Measurements from ENCODE around the gene SLC52A3. TPM values are rescaled to one million over a fixed set of nuclear protein-coding genes. Genes with fewer than 3 reads are reported as not detected.

SLC52A3 gene
- polyA plus RNA-seq: not detected in 2 replicates
- not detected in 2 replicates for polyA minus RNA-seq

- no peaks in the 10 kb centered on the region for H3K79me2 ChIP-seq (replicated peaks; ENCODE audit: insufficient read depth, low read length)
- H3K36me3 ChIP-seq (ENCODE audit: insufficient read depth, low read length): no peaks in the 10 kb centered on the region
- no peaks in the 10 kb centered on the region for H3K27me3 ChIP-seq (ENCODE audit: insufficient read depth, low read depth, low read length)
- no peaks in the 10 kb centered on the region for H3F3A ChIP-seq (ENCODE audit: insufficient read depth, low read length, poor library complexity, severe bottlenecking)
- H3K4me3 ChIP-seq (ENCODE audit: low read length): no peak within 1 kb of the TSS
- no peak within 1 kb of the TSS for H3K4me2 ChIP-seq (ENCODE audit: low read length)
- TF ChIP-seq MXI1 (conservative IDR thresholded peaks at IDR 0.05; ENCODE audit: poor library complexity, severe bottlenecking) (no peak), TAF1 (IDR thresholded peaks at IDR 0.05; ENCODE audit: low read depth) (no peak), SMC3 (conservative IDR thresholded peaks at IDR 0.05; ENCODE audit: poor library complexity) (no peak), RAD21 (conservative IDR thresholded peaks at IDR 0.05) (no peak), REST (IDR thresholded peaks at IDR 0.05; ENCODE audit: borderline replicate concordance) (no peak), EP300 (conservative IDR thresholded peaks at IDR 0.05; ENCODE audit: poor library complexity, severe bottlenecking) (no peak), EZH2 (IDR thresholded peaks at IDR 0.05; ENCODE audit: borderline replicate concordance, insufficient read depth, low read length, poor library complexity, severe bottlenecking) (no peak), POLR2AphosphoS5 (IDR thresholded peaks at IDR 0.05) (no peak), CTCF (IDR thresholded peaks at IDR 0.05; ENCODE audit: poor library complexity, severe bottlenecking) (no peak)
- H3K27ac ChIP-seq (ENCODE audit: low read length): no peak within 1 kb of the TSS
- H3K9me2 ChIP-seq (ENCODE audit: insufficient read depth, low read length): no peaks in the 10 kb centered on the region
- no peak within 1 kb of the TSS for H2AFZ ChIP-seq (ENCODE audit: low read depth, low read length)
- no peaks in the 10 kb centered on the region for H4K20me1 ChIP-seq (ENCODE audit: insufficient read depth)
- no peaks in the 10 kb centered on the region for H3K9me3 ChIP-seq (ENCODE audit: low read length)
- no peak within 1 kb of the TSS for H3K9ac ChIP-seq (ENCODE audit: low read length)
Observed at GRCh38 chr20:768426-768978, at the start of gene SLC52A3. TSS of gene SLC52A3 (minus strand) at chr20:768500. CDS start at chr20:765774, 2,726 bp downstream.

- no peak overlapping the region for H3K27ac ChIP-seq (ENCODE audit: low read length)
- no peaks in the 10 kb centered on the region for H3K27me3 ChIP-seq (ENCODE audit: insufficient read depth, low read depth, low read length)
- no peaks in the 10 kb centered on the region for H3K9me2 ChIP-seq (ENCODE audit: insufficient read depth, low read length)
- no peaks in the 10 kb centered on the region for H3K9me3 ChIP-seq (ENCODE audit: low read length)
- no peak overlapping the region for H3K4me2 ChIP-seq (ENCODE audit: low read length)
- no peaks in the 10 kb centered on the region for H3K79me2 ChIP-seq (replicated peaks; ENCODE audit: insufficient read depth, low read length)
- H2AFZ ChIP-seq (ENCODE audit: low read depth, low read length): no peak overlapping the region
- no peaks in the 10 kb centered on the region for H3K36me3 ChIP-seq (ENCODE audit: insufficient read depth, low read length)
- peak; percentile 97 for TF ChIP-seq RAD21 (conservative IDR thresholded peaks at IDR 0.05)
- no peak for TF ChIP-seq TAF1 (IDR thresholded peaks at IDR 0.05; ENCODE audit: low read depth)
- peak; percentile 97 for TF ChIP-seq CTCF (IDR thresholded peaks at IDR 0.05; ENCODE audit: poor library complexity, severe bottlenecking)
- no peak for TF ChIP-seq EP300 (conservative IDR thresholded peaks at IDR 0.05; ENCODE audit: poor library complexity, severe bottlenecking)
- no peak for TF ChIP-seq REST (IDR thresholded peaks at IDR 0.05; ENCODE audit: borderline replicate concordance)
- TF ChIP-seq SMC3 (conservative IDR thresholded peaks at IDR 0.05; ENCODE audit: poor library complexity): peak; percentile 99
- H4K20me1 ChIP-seq (ENCODE audit: insufficient read depth): no peaks in the 10 kb centered on the region
- H3K4me3 ChIP-seq (ENCODE audit: low read length): no peak overlapping the region
- H3K9ac ChIP-seq (ENCODE audit: low read length): no peak overlapping the region
- no peaks in the 10 kb centered on the region for H3F3A ChIP-seq (ENCODE audit: insufficient read depth, low read length, poor library complexity, severe bottlenecking)
Observed at GRCh38 chr20:815914-816606, 47.8 kb upstream of the SLC52A3 start.
